ENCODE data around the gene TBC1D10A.

TBC1D10A gene

GRCh38 chr22:30294830-30295229 is 31.9 kb downstream of the TBC1D10A start:
- peaks cover 47% of the 10 kb centered on the region for H3K4me1 ChIP-seq (ENCODE audit: control insufficient read depth, insufficient read depth, low read length, poor library complexity, severe bottlenecking)
- peaks cover 72% of the 10 kb centered on the region for H3K36me3 ChIP-seq (ENCODE audit: control insufficient read depth, insufficient read depth, low read length)
- no peaks in the 10 kb centered on the region for H3K27me3 ChIP-seq (replicated peaks; ENCODE audit: control insufficient read depth, insufficient read depth, low read length, poor library complexity, severe bottlenecking)
- no peak for DNase-seq
- no peaks in the 10 kb centered on the region for H3K9me3 ChIP-seq (ENCODE audit: control insufficient read depth, low read length)
- no peak overlapping the region for H3K4me3 ChIP-seq (ENCODE audit: insufficient read depth, low read depth, low read length, poor library complexity, severe bottlenecking)
- H3K27ac ChIP-seq (ENCODE audit: insufficient read depth, low read length, poor library complexity, severe bottlenecking) = no peak overlapping the region

DNA sequence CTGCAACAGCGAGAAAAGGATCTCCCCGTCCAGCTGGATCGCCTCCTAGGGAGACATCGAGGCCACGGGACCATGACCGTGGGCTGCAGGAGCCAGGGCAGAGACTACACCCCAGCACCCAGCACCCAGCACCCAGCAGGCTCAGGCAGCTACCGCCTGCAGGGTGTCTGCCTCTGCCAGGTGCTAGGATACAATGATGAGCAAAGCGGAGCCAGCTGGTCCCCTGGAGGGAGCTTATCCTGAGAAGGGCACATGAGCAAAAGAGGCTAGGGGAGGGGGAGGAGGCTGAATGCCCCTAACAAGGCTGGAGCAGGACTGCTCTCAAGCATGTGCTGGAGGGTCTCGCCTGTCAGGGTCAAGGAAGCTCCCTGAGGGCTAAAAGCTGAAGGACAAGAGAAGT is 32.7 kb downstream of the TBC1D10A start:
- H3K4me3 ChIP-seq (ENCODE audit: insufficient read depth, low read depth, low read length, poor library complexity, severe bottlenecking) = no peak overlapping the region
- DNase-seq = no peak
- H3K9me3 ChIP-seq (ENCODE audit: control insufficient read depth, low read length) = no peaks in the 10 kb centered on the region
- H3K4me1 ChIP-seq (ENCODE audit: control insufficient read depth, insufficient read depth, low read length, poor library complexity, severe bottlenecking) = peaks cover 44% of the 10 kb centered on the region
- peaks cover 68% of the 10 kb centered on the region for H3K36me3 ChIP-seq (ENCODE audit: control insufficient read depth, insufficient read depth, low read length)
- H3K27ac ChIP-seq (ENCODE audit: insufficient read depth, low read length, poor library complexity, severe bottlenecking) = no peak overlapping the region
- no peaks in the 10 kb centered on the region for H3K27me3 ChIP-seq (replicated peaks; ENCODE audit: control insufficient read depth, insufficient read depth, low read length, poor library complexity, severe bottlenecking)

DNA sequence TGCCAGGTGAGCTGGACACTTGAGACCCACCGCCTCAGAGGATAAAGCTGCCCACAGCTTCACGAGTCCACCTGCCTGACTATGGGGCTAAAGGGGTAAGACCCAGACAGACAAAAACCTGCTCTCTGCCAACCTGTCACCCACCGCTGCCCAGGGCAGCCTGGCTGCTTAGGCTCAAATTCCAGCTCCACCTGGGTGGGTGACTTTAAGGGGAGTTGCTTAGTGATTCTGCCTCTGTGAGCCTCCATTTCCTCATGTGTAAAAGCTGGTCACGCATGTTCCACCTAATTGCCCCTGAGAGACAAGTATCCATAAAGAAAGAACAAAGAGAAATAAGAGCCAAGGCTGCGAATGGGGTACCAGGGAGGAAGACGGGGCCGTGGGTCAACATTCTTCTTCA is 33.7 kb downstream of the TBC1D10A start:
- no peaks in the 10 kb centered on the region for H3K9me3 ChIP-seq (ENCODE audit: control insufficient read depth, low read length)
- no peak for DNase-seq
- peaks cover 58% of the 10 kb centered on the region for H3K36me3 ChIP-seq (ENCODE audit: control insufficient read depth, insufficient read depth, low read length)
- peaks cover 46% of the 10 kb centered on the region for H3K4me1 ChIP-seq (ENCODE audit: control insufficient read depth, insufficient read depth, low read length, poor library complexity, severe bottlenecking)
- no peak overlapping the region for H3K27ac ChIP-seq (ENCODE audit: insufficient read depth, low read length, poor library complexity, severe bottlenecking)
- no peaks in the 10 kb centered on the region for H3K27me3 ChIP-seq (replicated peaks; ENCODE audit: control insufficient read depth, insufficient read depth, low read length, poor library complexity, severe bottlenecking)
- H3K4me3 ChIP-seq (ENCODE audit: insufficient read depth, low read depth, low read length, poor library complexity, severe bottlenecking) = no peak overlapping the region

DNA sequence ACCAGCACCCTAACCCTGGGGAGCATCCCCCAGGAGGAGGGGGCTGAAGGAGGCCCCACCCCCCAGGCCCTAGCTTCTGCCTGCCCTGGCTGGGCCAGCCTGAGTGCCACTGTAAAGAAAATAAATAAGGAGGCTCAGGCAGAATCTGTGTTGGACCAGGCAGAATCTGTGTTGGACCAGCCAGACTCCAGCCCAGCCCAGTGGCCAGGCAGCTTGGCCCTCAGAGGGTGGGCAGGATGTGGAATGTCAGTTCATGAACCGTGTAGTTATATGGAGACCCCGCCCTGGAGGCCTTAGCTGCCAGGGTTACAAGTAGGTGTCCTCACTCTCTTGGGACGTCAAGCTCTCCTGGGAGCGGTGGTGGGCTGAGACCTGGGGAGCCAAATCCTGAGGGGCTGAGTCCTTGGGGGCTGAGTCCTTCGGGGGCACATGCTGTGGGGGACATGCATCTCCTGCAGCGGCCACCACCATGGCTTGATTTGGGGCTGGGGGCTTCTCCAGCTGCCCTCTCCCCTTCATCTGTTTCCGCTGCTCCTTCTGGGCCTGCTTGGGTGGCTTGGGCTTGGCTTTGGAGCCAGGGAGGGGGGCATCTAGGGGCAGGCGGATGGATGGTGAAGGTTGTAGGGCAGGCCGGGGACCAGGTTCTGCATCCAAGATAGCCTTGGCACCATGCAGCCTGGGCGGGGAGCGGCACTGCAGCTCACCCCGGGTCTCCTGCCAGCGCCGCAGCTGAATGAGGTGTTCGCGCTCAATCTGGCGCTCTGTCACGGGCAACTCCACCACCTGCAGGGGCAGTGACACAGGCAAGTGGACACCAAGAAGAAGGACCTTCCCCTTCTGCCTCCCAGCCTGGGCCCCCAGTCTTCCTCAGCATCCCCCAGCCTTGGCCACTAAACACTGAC is 34.4 kb downstream of the TBC1D10A start:
- Histone ChIP-seq H3K4me1 (ENCODE audit: control insufficient read depth, insufficient read depth, low read length, poor library complexity, severe bottlenecking) (peaks cover 42% of the 10 kb centered on the region), H3K27ac (ENCODE audit: insufficient read depth, low read length, poor library complexity, severe bottlenecking) (no peak overlapping the region), H3K4me3 (ENCODE audit: insufficient read depth, low read depth, low read length, poor library complexity, severe bottlenecking) (no peak overlapping the region), H3K9me3 (ENCODE audit: control insufficient read depth, low read length) (no peaks in the 10 kb centered on the region), H3K27me3 (replicated peaks; ENCODE audit: control insufficient read depth, insufficient read depth, low read length, poor library complexity, severe bottlenecking) (no peaks in the 10 kb centered on the region), H3K36me3 (ENCODE audit: control insufficient read depth, insufficient read depth, low read length) (peaks cover 54% of the 10 kb centered on the region)
- no peak for DNase-seq

GRCh38 chr22:30291058-30291892 is 35.5 kb downstream of the TBC1D10A start:
- Histone ChIP-seq H3K36me3 (ENCODE audit: control insufficient read depth, insufficient read depth, low read length) (peaks cover 44% of the 10 kb centered on the region), H3K4me3 (ENCODE audit: insufficient read depth, low read depth, low read length, poor library complexity, severe bottlenecking) (no peak overlapping the region), H3K4me1 (ENCODE audit: control insufficient read depth, insufficient read depth, low read length, poor library complexity, severe bottlenecking) (peaks cover 32% of the 10 kb centered on the region), H3K27me3 (replicated peaks; ENCODE audit: control insufficient read depth, insufficient read depth, low read length, poor library complexity, severe bottlenecking) (no peaks in the 10 kb centered on the region), H3K9me3 (ENCODE audit: control insufficient read depth, low read length) (no peaks in the 10 kb centered on the region), H3K27ac (ENCODE audit: insufficient read depth, low read length, poor library complexity, severe bottlenecking) (peak overlapping the region; percentile 44)
- DNase-seq = no peak

DNA sequence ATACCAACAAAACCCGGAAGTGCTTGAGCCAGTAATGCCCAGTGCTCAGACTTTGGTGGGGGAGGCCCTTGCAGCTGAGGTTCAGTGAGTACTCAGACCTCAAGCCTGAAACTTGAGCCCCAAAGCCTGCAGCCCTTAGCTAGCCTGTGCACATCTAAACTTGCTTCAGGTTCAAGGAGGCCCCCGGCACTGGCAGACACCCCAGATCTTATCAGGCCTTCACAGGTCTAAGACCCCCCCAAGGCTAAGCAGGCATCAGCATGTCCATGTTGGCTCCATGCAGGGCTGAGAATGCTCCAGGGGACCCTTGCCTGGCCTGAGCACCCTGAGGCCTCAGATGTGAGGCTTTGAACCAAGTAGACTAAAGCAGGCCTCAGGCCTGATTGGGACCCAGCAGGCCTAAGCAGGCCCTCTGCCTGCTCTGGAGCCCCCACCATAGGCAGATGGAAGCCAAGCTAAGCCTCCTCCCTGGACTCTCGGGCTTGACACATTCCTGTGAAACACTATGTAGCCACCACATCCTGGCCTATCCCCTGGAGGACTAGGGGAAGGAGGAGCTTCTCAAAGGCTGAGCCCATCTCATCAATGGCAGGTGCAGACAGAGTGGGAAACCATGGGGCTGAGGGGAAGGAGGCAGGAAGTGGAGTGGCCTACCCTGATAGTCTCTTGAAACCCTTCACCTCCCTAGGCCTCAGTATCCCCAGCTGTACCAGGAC is 36.2 kb downstream of the TBC1D10A start:
- peaks cover 24% of the 10 kb centered on the region for H3K4me1 ChIP-seq (ENCODE audit: control insufficient read depth, insufficient read depth, low read length, poor library complexity, severe bottlenecking)
- H3K4me3 ChIP-seq (ENCODE audit: insufficient read depth, low read depth, low read length, poor library complexity, severe bottlenecking) = peak overlapping the region; percentile 67
- peaks cover 39% of the 10 kb centered on the region for H3K36me3 ChIP-seq (ENCODE audit: control insufficient read depth, insufficient read depth, low read length)
- no peaks in the 10 kb centered on the region for H3K9me3 ChIP-seq (ENCODE audit: control insufficient read depth, low read length)
- DNase-seq = no peak
- peak overlapping the region; percentile 44 for H3K27ac ChIP-seq (ENCODE audit: insufficient read depth, low read length, poor library complexity, severe bottlenecking)
- H3K27me3 ChIP-seq (replicated peaks; ENCODE audit: control insufficient read depth, insufficient read depth, low read length, poor library complexity, severe bottlenecking) = no peaks in the 10 kb centered on the region

GRCh38 chr22:30289980-30290313 is 36.8 kb downstream of the TBC1D10A start:
- no peaks in the 10 kb centered on the region for H3K9me3 ChIP-seq (ENCODE audit: control insufficient read depth, low read length)
- peaks cover 33% of the 10 kb centered on the region for H3K36me3 ChIP-seq (ENCODE audit: control insufficient read depth, insufficient read depth, low read length)
- H3K27ac ChIP-seq (ENCODE audit: insufficient read depth, low read length, poor library complexity, severe bottlenecking) = peak overlapping the region; percentile 44
- peaks cover 23% of the 10 kb centered on the region for H3K4me1 ChIP-seq (ENCODE audit: control insufficient read depth, insufficient read depth, low read length, poor library complexity, severe bottlenecking)
- DNase-seq = no peak
- no peaks in the 10 kb centered on the region for H3K27me3 ChIP-seq (replicated peaks; ENCODE audit: control insufficient read depth, insufficient read depth, low read length, poor library complexity, severe bottlenecking)
- H3K4me3 ChIP-seq (ENCODE audit: insufficient read depth, low read depth, low read length, poor library complexity, severe bottlenecking) = peak overlapping the region; percentile 67

GRCh38 chr22:30289141-30289979 is 37.4 kb downstream of the TBC1D10A start, which contains the start of gene CASTOR1:
Gene CASTOR1 (minus strand): TSS chr22:30289505. CDS start chr22:30289497, 8 bp downstream.
- H3K36me3 ChIP-seq (ENCODE audit: control insufficient read depth, insufficient read depth, low read length) = peaks cover 27% of the 10 kb centered on the region
- H3K4me1 ChIP-seq (ENCODE audit: control insufficient read depth, insufficient read depth, low read length, poor library complexity, severe bottlenecking) = peaks cover 23% of the 10 kb centered on the region

More at GRCh38 chr22:30289141-30289979, 37.4 kb downstream of the TBC1D10A start, which contains the start of gene CASTOR1:
- no peaks in the 10 kb centered on the region for H3K9me3 ChIP-seq (ENCODE audit: control insufficient read depth, low read length)
- DNase-seq = peak; percentile 82 to 88 (median 86)
- H3K27ac ChIP-seq (ENCODE audit: insufficient read depth, low read length, poor library complexity, severe bottlenecking) = peak within 1 kb of the TSS; percentile 66
- H3K27me3 ChIP-seq (replicated peaks; ENCODE audit: control insufficient read depth, insufficient read depth, low read length, poor library complexity, severe bottlenecking) = no peaks in the 10 kb centered on the region
- peak within 1 kb of the TSS; percentile 67 for H3K4me3 ChIP-seq (ENCODE audit: insufficient read depth, low read depth, low read length, poor library complexity, severe bottlenecking)
